Coronary artery (tissue), 2 donors: ENCODE measurements around the gene PHLPP2.

ENCODE experiments used
- DNase-seq: peaks from one replicate; pipeline ENCODE4 v3.0.0-alpha.2; 2017; ENCODE audit warnings: low spot score
- H3K27ac ChIP-seq, 2 donors: fragments of 200-600 bp; sonication (generic); one replicate each; pipeline ENCODE4 v1.5.1; 2016 to 2019
- H3K4me3 ChIP-seq: fragments of 200-600 bp; sonication (generic); 2 replicates; pipeline ENCODE4 v1.5.1; 2016; ENCODE audit warnings: mild to moderate bottlenecking, moderate library complexity
- CTCF ChIP-seq: fragments of 200-600 bp; sonication (generic); IDR thresholded peaks from one replicate; pipeline ENCODE4 v1.5.1; 2019; ENCODE audit warnings: antibody characterized with exemption

PHLPP2 gene

GRCh38 chr16:71734511-71734910, 10.0 kb upstream of the PHLPP2 start:
- H3K27ac ChIP-seq = no peak overlapping the region
- no peak for TF ChIP-seq CTCF
- DNase-seq = no peak
- no peak overlapping the region for H3K4me3 ChIP-seq

- no peak for DNase-seq
- H3K4me3 ChIP-seq = no peak overlapping the region
- TF ChIP-seq CTCF = no peak
- no peak overlapping the region for H3K27ac ChIP-seq
Observed at GRCh38 chr16:71732587-71732986, 8.1 kb upstream of the PHLPP2 start.

- DNase-seq = no peak
- H3K27ac ChIP-seq = no peak overlapping the region
- H3K4me3 ChIP-seq = no peak overlapping the region
- no peak for TF ChIP-seq CTCF
Observed at GRCh38 chr16:71727551-71728324, 3.2 kb upstream of the PHLPP2 start.

- no peak for DNase-seq
- no peak for TF ChIP-seq CTCF
- Histone ChIP-seq H3K27ac (peak overlapping the region in 1 of 2 donors; percentile 39), H3K4me3 (no peak overlapping the region)
Observed at GRCh38 chr16:71726476-71727315, 2.2 kb upstream of the PHLPP2 start.

GRCh38 chr16:71723537-71724319, 773 bp downstream of the PHLPP2 start:
- peak; percentile 81 for DNase-seq

More at GRCh38 chr16:71723537-71724319, 773 bp downstream of the PHLPP2 start:
- no peak for TF ChIP-seq CTCF
- Histone ChIP-seq H3K4me3 (peak overlapping the region; percentile 80), H3K27ac (peak overlapping the region; percentile 84 to 91)
